IPS DF 6.9 (cell line): Measurements from ENCODE around the gene ZMIZ1.

Experiments
- DNase-seq: peaks from one replicate; pipeline ENCODE4 v3.0.0-alpha.2; 2013; ENCODE audit warnings: low read depth, low spot score
- H3K27ac ChIP-seq: one replicate; pipeline ENCODE4 v1.5.1; 2013; ENCODE audit warnings: low read length, control low read depth
- H3K27me3 ChIP-seq: 2 replicates; pipeline ENCODE4 v1.6.1; 2013; ENCODE audit warnings: mild to moderate bottlenecking, low read length; ENCODE audit not compliant: control insufficient read depth, insufficient read depth
- H3K36me3 ChIP-seq: 2 replicates; pipeline ENCODE4 v1.6.1; 2013; ENCODE audit warnings: low read length; ENCODE audit not compliant: control insufficient read depth, insufficient read depth
- H3K4me1 ChIP-seq: 2 replicates; pipeline ENCODE4 v1.6.1; 2013; ENCODE audit warnings: low read length; ENCODE audit not compliant: control insufficient read depth, insufficient read depth
- H3K4me3 ChIP-seq: 2 replicates; pipeline ENCODE4 v1.5.1; 2013; ENCODE audit warnings: mild to moderate bottlenecking, low read length
- H3K9me3 ChIP-seq: 2 replicates; pipeline ENCODE4 v1.6.1; 2013; ENCODE audit warnings: low read length, inconsistent platforms; ENCODE audit not compliant: control insufficient read depth, insufficient read depth
- WGBS: extraction: QIAGEN DNeasy Blood & Tissue Kit; methylation state at CpG from one replicate; pipeline ENCODE4 v1.1.7; 2013; ENCODE audit warnings: mixed read lengths, missing lambda C conversion rate; ENCODE audit not compliant: insufficient read length, insufficient coverage; 5-methylcytosine and 5-hydroxymethylcytosine counted together

The ZMIZ1 gene

DNA sequence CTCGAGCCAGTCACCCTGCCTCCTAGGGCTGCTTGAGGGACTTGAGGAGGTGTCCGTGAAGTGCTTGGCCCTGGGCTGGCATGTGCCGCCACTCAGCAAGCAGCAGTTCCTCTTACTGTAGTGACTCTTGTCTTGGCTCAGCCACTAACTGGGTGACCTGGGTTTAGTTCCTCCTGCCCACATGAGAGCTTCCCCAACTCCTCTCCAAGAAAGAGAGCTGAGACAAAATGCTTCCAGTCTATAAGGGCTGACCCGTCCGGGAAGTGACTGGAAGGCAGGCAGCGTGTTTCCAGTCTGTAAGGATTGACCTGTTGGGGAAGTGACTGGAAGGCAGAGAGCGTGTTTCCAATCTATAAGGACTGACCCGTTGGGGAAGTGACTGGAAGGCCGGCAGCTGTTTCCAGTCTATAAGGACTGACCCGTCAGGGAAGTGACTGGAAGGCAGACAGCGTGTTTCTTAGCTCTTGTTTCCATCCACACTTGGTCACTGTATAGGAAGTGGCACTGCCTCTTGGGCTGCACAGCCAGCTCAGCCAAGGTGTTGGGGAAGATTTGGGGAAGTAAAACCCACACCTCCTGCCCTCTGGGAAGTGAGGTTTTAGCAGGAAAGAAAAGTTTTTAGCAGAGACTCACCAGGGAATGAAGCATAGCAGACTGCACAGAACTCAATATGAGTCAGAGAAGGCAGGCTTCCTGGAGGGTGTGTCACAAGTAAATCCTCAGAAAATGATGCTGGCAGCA lies 225.2 kb downstream of the ZMIZ1 start:
- no peak overlapping the region for H3K27ac ChIP-seq
- no peak for DNase-seq
- H3K27me3 ChIP-seq, result no peaks in the 10 kb centered on the region
- no CpG with 5 or more reads among the region's 11 CpGs for WGBS
- no peaks in the 10 kb centered on the region for H3K4me1 ChIP-seq
- no peak overlapping the region for H3K4me3 ChIP-seq
- H3K9me3 ChIP-seq, result no peaks in the 10 kb centered on the region
- H3K36me3 ChIP-seq, result peaks cover 8% of the 10 kb centered on the region

DNA sequence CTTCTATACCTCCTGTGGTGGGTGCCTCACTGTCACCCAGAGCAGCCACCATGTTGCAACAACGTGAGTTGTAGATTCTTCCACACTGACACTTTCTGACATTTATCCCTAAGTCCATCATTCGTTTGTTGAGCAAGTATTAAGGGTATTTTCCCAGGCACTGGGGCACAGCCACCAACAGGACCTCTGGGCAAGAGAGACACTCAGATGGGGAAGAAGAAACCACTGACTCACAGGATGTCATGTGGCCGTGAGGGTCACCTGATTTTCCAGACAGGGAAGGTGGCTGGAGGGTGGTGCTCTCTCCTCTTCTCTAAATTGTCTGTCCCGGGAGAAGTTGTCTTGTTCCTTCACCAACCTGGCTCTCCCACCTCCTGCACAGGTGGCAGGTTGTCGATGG lies 226.8 kb downstream of the ZMIZ1 start:
- Histone ChIP-seq H3K9me3 (no peaks in the 10 kb centered on the region), H3K4me1 (no peaks in the 10 kb centered on the region), H3K4me3 (no peak overlapping the region), H3K27ac (no peak overlapping the region), H3K36me3 (peaks cover 13% of the 10 kb centered on the region), H3K27me3 (no peaks in the 10 kb centered on the region)
- DNase-seq, result no peak
- WGBS, result no CpG with 5 or more reads among the region's 5 CpGs

DNA sequence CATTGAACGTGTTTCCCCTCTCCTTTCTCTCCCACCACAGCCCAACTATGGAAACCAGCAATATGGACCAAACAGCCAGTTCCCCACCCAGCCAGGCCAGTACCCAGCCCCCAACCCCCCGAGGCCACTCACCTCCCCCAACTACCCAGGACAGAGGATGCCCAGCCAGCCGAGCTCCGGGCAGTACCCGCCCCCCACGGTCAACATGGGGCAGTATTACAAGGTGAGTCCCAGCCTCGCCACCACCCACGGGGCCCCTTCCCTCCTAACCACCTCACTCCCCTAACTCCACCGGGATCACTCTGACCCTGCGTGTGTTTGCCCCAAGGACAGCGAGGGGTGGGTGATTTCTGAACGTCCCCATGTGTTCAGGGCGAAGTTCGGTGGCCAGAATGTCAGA lies 227.7 kb downstream of the ZMIZ1 start:
- Histone ChIP-seq H3K4me1 (no peaks in the 10 kb centered on the region), H3K4me3 (no peak overlapping the region), H3K36me3 (peaks cover 17% of the 10 kb centered on the region), H3K27ac (no peak overlapping the region), H3K27me3 (no peaks in the 10 kb centered on the region), H3K9me3 (no peaks in the 10 kb centered on the region)
- no CpG with 5 or more reads among the region's 14 CpGs for WGBS
- DNase-seq, result no peak

DNA sequence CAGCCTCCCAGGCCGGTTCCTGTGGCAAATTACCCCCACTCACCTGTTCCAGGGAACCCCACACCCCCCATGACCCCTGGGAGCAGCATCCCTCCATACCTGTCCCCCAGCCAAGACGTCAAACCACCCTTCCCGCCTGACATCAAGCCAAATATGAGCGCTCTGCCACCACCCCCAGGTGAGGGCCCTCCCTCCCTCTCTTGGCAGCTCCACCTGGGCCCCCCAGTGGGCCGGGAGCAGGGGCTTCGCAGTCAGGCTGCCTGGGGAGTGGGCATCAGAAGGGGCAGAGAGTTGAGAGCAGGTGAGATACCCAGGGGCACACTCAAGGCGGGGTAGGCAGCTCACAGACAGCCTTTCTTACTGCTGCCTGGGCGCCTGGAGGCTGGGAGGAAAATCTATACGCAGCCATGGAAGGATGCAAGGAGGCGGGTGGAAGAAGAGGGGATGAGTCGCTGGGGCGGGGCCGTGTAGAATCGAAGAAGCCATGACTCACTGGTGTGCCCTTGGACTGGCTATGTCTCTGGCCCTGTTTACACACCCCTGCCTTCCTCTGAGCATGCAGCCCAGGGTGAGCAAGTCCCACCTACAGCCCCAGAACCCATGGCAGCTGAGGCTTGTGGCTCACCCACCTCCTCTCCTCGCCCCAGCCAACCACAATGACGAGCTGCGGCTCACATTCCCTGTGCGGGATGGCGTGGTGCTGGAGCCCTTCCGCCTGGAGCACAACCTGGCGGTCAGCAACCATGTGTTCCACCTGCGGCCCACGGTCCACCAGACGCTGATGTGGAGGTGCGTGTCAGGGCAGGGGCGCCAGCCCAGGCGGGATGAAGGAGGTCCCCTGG lies 229.9 kb downstream of the ZMIZ1 start:
- DNase-seq, result no peak
- no CpG with 5 or more reads among the region's 27 CpGs for WGBS
- no peaks in the 10 kb centered on the region for H3K9me3 ChIP-seq
- H3K27ac ChIP-seq, result no peak overlapping the region
- no peaks in the 10 kb centered on the region for H3K4me1 ChIP-seq
- no peaks in the 10 kb centered on the region for H3K27me3 ChIP-seq
- peaks cover 24% of the 10 kb centered on the region for H3K36me3 ChIP-seq
- H3K4me3 ChIP-seq, result no peak overlapping the region

DNA sequence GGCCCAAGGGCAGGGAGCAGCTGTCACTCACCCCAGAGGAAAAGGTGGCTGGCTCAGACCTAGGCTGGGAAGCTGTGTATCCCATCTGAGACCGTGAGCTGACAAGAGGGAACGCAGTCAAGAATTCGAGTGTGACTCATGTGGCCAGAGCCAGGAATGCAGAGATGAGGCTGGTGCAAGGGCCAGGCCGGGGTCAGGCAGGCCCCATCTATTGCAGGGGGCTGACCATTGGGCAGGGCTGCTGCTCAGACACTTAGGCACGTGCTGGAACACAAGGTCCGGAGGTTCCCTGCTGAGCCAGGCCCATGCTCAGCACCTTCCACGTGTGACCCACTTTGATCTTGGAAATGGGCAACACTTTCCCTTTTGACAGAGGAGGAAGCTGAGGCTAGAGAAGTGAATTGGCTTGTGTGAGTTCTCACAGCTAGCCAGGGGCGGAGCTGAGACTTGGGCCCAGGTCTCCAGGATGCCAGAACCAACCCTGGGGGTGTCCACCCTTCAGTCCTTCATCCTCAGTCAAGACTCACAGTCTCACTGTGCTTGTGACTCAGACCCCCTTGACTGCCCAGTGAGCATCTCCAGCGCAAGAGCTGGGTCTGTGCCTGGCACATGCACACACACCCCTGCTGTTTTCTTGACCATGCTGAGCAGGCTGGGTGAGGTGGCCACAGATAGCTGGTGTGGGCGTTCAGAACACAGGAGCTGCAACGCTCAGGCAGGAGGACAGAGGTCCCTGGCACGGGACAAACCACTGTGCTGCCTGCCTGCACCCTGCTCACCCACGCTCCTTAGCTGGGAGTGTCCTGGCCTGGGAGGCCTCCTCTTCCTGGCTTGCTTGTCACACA lies 230.9 kb downstream of the ZMIZ1 start:
- H3K9me3 ChIP-seq, result no peaks in the 10 kb centered on the region
- peaks cover 31% of the 10 kb centered on the region for H3K36me3 ChIP-seq
- H3K27ac ChIP-seq, result no peak overlapping the region
- no peaks in the 10 kb centered on the region for H3K4me1 ChIP-seq
- DNase-seq, result no peak
- WGBS, result no CpG with 5 or more reads among the region's 13 CpGs
- H3K4me3 ChIP-seq, result no peak overlapping the region
- no peaks in the 10 kb centered on the region for H3K27me3 ChIP-seq

DNA sequence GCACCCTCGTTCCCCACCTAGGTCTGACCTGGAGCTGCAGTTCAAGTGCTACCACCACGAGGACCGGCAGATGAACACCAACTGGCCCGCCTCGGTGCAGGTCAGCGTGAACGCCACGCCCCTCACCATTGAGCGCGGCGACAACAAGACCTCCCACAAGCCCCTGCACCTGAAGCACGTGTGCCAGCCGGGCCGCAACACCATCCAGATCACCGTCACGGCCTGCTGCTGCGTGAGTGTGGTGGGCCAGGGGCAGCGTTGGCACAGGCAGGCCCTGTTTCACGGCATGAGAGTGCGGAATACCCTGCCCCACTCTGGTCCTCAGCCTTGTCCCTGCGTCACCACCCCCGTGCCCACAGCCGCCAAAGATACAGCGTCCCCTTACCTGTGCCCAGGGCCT lies 231.9 kb downstream of the ZMIZ1 start:
- no peaks in the 10 kb centered on the region for H3K9me3 ChIP-seq
- peaks cover 31% of the 10 kb centered on the region for H3K36me3 ChIP-seq
- DNase-seq, result no peak
- H3K27ac ChIP-seq, result no peak overlapping the region
- H3K4me1 ChIP-seq, result no peaks in the 10 kb centered on the region
- H3K4me3 ChIP-seq, result no peak overlapping the region
- H3K27me3 ChIP-seq, result no peaks in the 10 kb centered on the region
- WGBS, result no CpG with 5 or more reads among the region's 24 CpGs

DNA sequence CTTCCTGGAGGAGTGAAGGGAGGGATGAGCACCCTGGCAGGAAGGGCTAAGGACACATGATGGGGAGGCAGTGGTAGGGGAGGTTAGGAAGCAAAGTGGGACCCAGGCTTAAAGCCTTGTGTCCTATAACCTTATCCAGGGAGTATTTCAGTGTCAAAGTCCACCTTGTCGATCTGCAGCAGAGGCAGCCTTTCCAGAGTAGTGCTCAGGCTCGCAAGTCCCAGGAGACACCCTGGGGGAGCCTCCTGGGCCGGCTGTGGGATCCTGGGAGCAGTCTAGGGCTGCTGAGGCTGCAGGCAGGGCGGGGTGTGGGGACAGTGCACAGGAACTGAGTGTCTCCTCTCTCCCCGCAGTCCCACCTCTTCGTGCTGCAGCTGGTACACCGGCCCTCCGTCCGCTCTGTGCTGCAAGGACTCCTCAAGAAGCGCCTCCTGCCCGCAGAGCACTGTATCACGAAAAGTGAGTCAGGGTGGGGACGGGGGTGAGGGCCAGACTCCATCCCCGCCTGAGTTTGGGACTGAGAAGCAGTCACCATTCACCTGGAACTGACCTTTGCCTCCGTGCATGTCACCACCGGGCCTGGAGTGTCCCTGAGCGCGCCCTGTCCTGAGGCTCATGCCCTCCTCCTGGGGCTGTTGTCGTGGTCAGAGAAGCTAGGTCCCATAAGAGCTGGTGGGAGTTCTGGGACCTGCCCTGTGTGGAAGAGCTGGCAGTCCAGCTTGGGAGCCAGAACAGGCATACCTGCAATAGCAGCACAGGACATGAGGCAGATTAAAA lies 233.2 kb downstream of the ZMIZ1 start:
- Histone ChIP-seq H3K4me1 (no peaks in the 10 kb centered on the region), H3K9me3 (no peaks in the 10 kb centered on the region), H3K36me3 (peaks cover 41% of the 10 kb centered on the region), H3K27me3 (no peaks in the 10 kb centered on the region), H3K27ac (no peak overlapping the region), H3K4me3 (no peak overlapping the region)
- no CpG with 5 or more reads among the region's 19 CpGs for WGBS
- DNase-seq, result no peak

DNA sequence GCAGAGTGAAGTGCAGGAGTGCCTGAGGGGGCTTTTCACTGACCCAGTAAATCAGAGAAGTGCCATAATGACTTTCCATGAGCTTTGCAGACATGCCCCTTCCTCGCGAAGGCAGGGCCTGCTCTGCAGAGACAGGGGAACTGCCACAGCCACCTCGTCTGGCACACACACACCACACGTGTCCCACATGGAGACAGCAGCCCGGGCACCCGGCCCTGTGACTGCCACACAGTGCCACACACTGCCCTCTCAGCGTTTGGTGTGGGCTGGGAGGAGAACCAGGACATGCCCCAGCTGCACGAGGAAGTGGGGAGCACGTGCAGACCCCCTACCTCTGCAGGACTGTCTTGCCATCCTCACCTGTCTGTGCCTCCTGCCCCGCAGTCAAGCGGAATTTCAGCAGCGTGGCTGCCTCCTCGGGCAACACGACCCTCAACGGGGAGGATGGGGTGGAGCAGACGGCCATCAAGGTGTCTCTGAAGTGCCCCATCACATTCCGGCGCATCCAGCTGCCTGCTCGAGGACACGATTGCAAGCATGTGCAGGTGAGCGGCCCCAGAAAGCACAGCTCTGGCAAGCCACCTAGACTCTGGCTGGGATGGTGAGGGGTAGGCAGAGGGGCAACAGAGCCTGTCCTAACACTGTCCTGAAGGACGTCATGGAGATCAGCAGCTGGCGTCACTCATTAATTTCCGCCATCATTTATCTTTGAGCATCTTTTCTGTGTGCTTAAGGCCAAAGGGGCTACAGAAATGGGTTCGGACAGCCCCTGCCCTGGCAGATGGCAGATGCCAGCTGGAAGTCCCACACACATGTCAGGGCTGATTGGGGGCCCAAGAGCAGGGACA lies 235.1 kb downstream of the ZMIZ1 start:
- H3K4me3 ChIP-seq, result no peak overlapping the region
- no peaks in the 10 kb centered on the region for H3K9me3 ChIP-seq
- no peak overlapping the region for H3K27ac ChIP-seq
- no peaks in the 10 kb centered on the region for H3K27me3 ChIP-seq
- no peak for DNase-seq
- no CpG with 5 or more reads among the region's 25 CpGs for WGBS
- H3K36me3 ChIP-seq, result peaks cover 46% of the 10 kb centered on the region
- no peaks in the 10 kb centered on the region for H3K4me1 ChIP-seq

DNA sequence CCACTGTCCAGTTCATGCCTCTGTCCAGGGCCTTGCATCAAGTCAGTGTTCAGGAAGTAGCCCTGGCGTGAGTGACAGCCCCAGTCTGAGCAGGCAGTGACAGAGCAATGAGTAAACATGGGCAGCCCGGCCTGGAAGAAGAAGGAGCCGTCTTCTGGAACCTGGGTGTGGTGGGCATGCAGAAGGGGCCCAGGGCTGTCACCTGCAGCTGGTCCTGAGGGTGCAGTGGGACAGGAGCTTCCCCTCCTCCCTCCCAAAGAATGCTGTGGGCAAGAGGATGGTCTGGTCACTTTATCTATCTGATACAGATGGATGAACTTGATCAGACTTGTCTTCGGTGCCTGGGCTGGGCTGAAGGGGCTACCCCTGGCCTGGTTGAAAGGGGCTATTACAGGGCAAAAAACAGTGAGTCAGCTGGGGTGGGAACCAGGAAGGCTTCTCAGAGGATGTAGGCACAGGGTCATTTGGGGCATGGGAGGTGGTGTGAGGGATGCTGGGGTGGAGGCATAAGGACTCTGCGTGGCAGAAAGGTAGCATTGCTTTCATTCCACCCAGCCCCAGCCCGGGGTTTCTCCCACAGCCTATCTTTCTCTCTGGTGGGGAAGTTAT lies 235.8 kb downstream of the ZMIZ1 start:
- Histone ChIP-seq H3K27me3 (no peaks in the 10 kb centered on the region), H3K4me1 (no peaks in the 10 kb centered on the region), H3K9me3 (no peaks in the 10 kb centered on the region), H3K27ac (no peak overlapping the region), H3K4me3 (no peak overlapping the region), H3K36me3 (peaks cover 47% of the 10 kb centered on the region)
- DNase-seq, result no peak
- no CpG with 5 or more reads among the region's 6 CpGs for WGBS
